NCI-H1105 (cell line): ENCODE data around the gene SVEP1.
"Not testable (repeated sequence)": the region's sequence is repeated elsewhere in the genome, so short reads cannot be mapped to it uniquely, and the experiment has no call there.

Experiments
- DNase-seq: peaks from one replicate; lab custom pipeline; 2025; lab: John Stamatoyannopoulos, UW

SVEP1 gene

DNA sequence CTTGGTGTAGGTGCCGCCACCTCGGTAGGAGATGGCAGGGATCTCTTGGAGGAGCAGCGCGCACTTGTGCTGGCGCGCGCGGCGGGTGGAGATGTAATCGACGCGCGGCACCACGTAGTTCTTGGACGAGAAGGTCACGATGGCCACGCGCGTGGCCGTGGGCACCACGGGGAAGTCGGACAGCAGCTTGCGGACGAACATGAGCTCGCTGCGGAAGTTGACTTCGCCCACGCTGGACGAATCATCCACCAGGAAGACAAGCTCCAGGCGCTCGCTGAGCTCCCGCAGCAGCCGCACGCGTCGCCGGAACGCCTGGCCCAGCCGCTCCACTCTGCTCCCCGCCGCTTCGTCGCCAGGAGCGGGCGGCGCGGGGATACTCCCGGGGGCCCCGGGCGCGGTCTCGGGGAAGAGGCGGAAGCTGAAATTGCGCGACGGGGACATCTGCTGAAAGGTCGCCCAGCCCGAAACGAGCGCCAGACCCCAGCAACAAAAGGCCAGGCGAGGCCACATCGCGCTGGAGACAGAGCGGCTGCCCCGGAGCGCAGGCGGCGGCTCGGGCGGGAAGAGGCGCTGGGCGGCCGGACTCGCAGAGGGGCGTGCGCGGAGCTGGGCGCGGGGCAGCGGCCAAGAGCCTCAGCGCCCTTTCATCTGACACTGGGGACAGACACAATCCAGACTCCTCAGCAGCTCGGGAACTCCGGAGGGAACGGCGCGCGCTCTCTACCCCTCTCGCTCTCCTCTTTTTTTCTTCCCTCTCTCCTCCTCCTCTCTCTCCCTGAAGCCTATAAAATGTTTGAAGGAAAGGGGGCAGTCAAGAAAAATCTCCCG is at the start of gene SVEP1:
Gene SVEP1 (minus strand): TSS at position 708 of the 828 bp plus-strand sequence. CDS start 198 bp downstream, at position 510.
- peak; percentile 18 for DNase-seq

DNA sequence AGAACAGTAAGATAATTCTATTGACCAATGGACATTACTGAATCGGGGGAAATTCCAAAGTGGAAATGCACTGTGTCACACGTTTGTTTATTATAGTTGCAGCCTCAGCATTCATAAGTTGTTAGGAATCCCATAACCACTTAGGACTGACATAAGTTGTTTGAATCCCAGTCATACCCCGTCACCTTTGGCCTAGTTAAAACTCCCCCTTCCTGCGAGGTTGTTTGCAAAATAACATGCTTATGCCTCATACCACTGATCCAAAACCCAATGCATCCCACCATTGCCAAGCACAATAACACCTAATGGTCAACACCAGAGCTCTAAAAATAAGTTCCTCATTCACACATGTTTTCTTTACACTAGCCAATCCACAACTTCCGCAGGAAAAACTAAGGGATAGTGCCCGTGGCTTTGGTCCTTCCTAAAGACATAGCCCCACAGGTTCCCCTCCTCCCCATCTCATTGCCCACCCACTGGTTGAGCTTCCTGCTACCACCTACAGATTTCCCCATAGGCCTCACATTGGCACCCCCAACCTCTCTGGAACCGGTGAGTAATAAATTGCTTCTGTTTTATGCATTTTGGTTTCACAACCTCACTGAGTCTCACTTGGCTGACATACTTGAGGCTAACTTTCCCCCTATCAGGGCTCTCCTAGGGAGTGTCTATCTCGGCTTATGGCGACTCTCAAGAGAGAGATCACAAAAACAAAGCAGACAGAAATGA is 46.7 kb upstream of the SVEP1 start:
- no peak for DNase-seq

DNA sequence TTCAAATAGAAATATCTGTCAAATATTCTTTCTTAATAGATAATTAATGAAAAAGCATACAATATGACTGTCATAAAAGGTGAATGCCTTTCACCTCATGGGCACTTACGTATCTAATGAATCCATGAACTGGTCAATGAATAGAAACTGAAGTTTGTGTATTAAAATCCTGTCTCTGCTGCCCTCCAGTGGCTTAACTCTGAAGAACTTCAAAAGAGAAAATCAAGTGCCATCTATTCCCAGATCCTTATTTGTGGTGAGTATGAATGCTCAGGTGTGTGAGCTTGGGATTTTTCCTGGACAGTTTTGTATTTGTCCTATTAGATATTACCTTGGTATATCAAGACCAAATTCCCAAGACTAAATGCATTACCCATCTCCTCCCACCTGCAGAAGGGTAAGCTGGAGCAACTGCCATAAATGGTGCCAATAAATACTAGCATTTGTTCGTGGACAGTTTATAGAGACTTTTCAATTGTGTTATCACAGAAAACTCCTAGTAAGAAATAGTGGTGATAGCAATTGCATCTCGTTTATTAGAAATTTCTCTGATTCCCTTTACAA is 44.0 kb upstream of the SVEP1 start:
- peak; percentile 68 for DNase-seq

DNA sequence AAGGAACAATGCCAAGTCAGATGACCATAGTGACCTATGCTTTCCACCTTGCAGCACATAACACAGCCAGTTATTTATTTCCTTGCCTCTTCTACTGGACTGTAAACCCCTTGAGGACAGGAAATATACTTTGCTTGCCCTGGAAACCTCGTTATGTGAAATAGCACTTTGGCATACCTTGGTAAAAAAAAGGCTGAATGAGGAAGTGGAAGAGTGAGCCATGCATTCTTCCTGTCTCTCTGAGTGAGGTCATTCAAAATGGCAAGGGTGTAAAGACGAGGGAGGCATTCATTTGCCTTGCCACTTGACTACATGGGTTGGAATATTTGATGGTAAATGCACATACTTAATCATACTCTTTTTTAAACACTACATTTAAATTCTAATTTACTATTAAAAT is 42.8 kb upstream of the SVEP1 start:
- no peak for DNase-seq

DNA sequence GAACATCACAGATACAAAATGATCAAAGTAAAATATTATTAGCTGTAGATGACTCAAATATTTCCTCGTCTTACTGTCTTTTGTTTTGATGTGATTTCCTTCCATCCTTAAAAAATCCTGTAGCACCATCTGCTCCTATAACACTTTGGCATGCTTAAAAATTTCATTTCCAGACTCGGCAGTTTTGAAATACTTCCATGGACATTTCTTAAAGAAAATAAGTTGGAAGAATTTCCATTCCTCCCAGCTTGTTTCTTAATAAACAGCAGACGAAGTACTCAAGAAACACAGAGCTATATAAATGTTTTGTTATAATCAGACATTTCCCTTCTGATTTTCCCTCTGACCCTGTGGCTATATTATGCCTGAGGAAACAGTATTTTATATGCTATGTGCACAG is 41.2 kb upstream of the SVEP1 start:
- no peak for DNase-seq

DNA sequence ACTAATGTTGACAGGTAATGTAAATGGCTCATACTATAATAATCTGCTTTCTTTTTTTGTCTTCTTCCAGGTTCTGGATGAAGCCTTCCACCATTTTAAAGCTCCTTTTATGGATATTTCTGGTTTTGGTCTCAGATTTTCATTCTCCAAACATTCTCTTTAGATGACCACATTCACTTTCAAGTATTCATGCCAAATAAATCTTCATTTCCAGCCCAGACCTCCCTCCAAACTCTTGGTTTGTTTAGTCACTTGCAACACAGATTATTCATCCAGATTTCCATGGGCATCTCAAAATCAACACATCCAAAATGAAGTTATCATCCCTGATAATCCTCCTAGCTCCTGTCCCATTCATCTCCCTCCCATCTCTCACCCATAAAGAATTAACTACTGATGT is 40.3 kb upstream of the SVEP1 start:
- DNase-seq = no peak

DNA sequence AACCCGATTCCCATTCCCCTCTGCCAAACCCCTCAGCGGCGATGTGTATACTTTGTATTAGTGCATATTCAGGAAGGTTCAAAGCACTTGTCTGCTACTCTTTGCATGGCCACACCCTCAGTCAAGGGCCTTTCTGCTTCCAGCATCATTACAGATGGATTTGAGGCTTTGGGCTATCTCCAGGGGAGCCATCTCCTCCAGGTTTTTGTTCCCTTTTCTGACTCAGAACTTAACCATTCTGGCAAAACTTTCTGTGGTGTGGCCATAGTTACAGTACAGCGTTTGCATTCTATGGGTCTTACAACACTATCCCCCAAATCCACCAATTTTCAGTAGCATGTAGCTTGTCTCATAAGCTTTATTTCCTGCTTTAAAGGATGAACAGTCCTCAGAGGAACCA is 36.0 kb upstream of the SVEP1 start:
- no peak for DNase-seq

DNA sequence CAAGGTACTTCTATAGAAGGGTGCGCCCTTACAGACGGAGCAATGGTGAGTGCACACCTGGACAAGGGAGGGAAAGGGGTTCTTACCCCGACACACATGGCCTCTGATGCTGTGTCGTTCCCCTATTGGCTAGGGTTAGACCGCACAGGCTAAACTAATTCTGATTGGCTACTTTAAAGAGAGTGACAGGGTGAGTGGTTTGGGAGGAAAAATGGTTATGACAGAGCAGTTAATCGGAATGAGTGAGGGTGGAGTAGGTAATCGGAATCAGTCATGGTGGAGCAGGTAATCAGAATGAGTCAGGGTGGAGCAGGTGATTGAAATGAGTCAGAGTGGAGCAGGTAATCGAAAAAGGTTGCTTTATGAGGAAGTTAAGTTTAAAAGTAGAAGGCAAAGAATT is 35.0 kb upstream of the SVEP1 start:
- not testable (repeated sequence) for DNase-seq

DNA sequence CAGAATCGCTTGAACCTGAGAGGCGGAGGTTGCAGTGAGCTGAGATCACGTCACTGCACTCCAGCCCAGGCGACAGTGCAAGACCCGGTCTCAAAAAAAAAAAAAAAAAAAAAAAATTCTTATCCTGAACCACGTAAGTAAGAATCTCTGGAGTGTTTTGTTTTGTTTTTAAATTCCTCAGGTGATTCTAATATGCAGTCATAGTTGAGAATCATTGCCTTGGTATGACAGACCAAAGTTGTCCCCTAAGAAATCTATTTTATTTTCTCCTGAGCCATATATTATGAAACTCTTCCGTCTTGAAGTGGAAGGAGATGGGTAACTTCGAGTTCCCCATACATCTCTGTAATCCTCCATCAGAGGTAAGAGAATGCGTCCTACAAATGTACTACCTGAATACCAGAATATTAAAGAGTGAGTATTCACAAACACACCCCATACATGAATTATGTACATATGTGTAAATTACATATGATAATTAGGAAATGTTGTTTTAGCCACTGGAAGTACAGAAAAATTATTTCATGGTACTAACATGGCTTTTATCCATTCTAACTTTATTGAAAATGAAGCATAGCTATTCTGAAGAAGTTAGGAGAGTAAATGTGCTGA is 26.7 kb upstream of the SVEP1 start:
- no peak for DNase-seq

DNA sequence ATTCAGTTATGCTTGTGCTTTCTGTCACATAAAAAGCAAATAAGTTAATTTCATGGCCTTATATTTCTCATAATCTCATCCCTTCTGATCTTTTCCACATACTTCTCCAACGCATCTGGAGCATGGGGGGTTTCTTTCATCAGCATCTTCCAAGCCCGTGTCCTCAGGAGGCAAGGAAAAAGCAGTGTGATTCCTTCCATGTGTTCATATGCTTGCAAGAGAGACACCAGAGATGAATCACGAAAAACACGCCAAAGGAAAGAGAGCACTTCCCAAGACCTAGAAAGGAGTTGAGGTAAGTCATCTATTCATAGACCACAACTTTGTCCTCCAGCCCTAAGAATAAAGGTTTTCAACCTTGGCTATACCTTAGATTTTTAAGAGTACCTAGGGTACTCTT is 26.0 kb upstream of the SVEP1 start:
- DNase-seq = no peak

DNA sequence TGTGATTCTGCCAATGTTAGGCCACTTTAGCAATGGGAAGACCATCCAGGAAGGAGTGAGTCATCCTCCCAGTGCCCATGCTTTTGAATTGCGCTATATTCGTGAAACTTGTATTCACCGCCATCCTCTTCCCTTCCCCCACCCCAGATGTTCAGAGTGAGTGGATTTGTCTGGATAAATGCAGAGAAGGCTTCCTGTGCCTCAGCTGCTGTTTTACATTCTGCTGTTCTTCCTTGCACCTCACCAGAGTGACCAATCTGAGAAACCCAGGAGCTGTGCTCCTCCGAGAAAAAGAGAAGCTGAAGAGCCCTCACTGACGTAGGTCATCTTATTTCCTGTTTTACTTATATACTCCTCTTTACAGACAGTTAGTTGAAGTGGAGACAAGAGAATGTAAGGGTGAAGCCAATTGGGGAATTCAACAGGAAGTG is 24.6 kb upstream of the SVEP1 start:
- no peak for DNase-seq

DNA sequence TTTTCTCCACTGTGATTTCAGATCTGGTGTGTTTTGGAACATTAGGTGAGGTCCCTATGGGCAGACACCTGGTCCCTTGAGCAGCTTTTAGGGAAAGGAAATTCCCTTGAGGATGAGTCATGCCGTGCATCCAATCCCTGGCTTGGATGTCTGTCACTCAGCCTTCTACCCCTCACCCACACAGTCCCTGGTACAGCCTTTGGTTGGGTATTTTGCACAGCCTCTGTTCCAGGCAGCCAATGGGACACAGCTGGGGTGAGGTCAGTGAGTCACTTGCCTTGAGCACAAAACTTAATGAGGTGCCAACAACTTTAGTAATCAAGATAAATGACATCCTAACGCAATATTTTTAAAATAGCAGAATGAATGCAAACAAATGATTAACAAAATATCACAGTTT is 22.7 kb upstream of the SVEP1 start:
- DNase-seq = no peak

DNA sequence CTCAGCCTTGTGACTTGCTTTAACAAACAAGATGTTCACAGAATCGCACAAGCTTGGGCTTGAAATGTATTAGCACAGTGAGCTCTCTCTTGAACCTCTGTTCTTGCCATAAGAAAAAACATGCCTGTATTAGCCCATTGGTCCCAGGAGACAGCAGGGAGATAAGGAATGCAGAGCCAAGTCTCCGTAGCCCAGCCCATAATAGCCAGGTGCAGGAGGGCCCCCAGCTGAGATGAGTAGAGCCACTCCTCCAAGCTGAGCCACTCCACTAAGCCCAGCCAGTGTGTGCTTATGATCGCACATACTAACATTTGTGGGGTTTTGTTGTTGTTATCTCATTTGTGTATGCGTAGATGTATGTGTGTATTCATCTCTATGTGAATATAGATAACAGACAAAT is 21.6 kb upstream of the SVEP1 start:
- no peak for DNase-seq

DNA sequence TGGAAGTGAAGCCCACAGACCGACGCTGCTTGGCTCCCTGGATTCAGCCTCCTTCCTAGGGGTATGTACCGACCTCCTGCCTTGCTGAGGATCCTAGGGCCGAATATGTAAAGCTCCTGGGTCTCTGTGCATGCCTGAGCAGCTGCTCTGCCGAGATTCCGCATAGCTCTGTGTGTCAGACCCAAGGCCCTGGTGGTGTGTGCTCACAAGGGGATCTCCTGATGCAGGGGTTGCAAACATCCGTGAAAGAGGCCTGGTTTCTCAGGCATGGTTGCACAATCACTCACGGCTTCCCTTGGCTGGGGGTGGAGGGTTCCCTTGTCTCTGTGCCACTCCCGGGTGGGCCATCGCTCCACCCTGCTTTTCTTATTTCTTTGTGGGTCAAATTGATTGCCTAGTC is 19.9 kb upstream of the SVEP1 start:
- no peak for DNase-seq

DNA sequence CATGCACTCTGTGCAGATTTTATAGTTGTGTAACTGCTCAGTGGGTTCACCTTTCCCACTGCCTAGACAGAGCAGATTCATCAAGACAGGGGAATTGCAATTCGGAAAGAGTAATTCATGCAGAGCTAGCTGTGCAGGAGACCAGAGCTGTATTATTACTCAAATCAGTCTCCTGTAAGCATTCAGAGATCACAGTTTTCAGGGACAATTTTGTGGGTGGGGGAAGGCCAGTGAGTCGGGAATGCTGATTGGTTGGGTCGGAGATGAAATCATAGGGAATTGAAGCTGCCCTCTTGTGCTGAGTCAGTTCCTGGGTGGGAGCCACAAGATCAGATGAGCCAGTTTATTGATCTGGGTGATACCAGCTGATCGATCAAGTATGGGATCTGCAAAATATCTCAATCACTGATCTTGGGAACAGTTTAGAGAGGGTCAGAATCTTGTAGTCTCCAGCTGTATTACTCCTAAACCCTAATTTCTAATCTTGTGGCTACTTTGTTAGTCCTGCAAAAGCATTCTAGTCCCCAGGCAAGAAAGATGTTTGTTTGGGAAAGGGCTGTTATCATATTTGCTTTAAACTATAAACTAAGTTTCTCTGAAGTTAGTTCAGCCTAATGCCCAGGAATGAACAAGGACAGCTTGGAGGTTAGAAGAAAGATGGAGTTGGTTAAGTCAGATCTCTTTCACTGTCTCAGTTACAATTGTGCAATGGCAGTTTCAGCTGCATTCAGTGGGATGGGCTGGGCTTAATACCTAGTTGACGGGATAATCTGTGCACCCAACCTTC is 12.7 kb upstream of the SVEP1 start:
- DNase-seq = no peak

DNA sequence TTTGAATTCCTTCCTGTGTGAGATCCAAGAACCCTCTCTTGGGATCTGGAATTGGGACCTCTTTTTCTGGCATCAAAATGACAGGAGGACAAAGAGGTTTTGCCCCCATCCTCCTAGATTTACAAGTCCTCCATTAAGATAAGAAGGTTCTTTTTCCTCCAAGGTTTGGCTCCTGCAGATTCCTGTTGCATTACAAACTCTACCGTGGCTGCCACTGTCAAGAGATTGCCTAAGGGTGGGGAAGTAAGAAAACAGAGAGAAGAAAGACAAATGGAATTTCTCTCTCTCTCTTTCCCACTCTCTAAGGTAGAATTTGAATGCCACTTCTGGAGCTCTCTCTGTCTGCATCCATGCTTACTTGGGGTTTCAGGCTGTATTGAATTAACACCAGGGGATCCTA is 12.0 kb upstream of the SVEP1 start:
- no peak for DNase-seq

DNA sequence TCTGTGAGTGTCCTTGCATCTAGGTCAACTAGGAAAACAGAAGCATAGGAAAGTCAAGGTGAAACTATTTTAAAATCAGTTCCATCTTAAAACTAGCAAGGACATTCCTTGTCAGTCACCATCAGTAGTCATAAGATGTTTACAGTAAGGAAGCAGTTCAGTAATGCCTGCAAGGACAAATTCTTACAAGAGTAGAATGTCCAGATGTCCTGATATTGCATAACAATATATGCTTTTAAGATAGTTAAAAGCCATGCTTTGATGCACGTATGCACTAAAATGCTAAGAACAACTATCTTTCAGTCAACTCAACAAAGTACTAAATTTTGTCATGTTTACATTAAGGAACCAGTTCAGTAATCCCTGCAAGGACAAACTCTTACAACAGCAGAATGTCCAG is 11.3 kb upstream of the SVEP1 start:
- no peak for DNase-seq

DNA sequence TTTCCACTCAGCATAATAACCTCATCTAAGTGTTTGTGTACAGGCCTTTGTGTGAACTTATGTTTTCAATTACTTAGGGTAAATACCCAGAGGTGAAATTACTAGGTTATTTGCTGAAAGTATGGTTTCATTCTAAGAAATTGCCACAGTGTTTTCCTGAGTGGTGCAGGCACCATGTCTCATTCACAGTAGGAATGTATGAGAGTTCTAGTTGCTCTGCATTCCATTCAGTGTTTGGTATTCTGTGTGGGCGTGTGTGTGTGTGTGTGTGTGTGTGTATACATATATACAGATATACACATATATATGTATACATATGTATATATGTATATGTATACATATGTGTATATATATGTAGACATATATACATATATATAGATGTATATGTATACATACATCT is 8.8 kb upstream of the SVEP1 start:
- no peak for DNase-seq

DNA sequence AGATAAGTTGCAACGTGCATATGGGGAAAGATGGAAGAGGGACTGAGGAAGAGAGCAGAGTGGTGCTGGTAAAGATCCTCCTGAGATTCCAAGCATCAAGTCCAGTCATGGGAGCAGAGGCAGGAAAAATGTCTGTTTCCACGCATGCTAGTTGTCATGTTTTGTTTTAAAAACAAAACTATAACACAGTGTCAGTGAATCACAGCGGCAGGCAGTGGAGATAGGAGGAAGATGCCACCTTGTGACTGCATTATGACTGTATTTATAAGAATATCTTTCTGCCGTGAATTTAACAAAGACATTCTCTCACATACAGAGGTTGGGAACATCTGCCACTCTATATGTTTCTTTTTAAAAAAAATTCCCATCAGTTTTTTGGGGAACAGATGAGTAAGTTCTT is 3.7 kb upstream of the SVEP1 start:
- no peak for DNase-seq

DNA sequence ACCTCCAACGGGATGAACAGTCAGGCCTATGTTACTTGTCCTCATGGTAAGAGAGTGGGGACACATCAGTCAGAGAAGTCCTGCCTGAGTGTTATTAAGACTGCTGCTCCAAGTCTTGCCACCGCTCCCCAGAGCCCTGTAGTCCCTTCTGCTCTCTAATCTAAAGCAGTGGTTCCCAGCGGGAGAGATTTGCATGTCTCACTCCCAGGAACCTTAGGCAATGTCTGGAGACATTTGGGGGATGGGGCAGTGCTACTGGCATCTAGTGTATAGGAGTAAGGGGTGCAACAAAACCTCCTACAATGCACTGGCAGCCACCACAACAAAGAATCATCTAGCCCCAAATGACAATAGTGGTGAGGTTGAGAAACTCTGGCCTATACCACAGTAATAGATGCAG is 2.6 kb upstream of the SVEP1 start:
- DNase-seq = no peak

DNA sequence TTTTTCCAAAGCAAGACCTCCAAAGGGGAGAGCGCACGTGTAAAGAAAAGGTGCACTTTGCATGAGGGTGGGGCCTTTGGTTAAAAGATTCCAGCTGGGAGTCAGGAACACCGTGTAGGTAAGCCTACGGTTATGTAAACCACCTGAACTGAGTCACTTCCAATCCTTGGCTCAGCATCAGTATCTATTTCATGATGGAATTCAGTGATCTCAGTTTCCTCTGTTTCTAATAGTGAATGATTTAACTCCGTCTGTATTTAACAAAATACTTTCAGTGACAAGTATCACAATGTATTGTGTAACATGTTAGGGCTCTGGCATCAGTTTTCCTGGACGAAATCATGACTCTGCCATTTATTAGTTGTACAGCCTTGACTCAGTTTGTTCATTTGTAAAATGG is 1.3 kb upstream of the SVEP1 start:
- no peak for DNase-seq

DNA sequence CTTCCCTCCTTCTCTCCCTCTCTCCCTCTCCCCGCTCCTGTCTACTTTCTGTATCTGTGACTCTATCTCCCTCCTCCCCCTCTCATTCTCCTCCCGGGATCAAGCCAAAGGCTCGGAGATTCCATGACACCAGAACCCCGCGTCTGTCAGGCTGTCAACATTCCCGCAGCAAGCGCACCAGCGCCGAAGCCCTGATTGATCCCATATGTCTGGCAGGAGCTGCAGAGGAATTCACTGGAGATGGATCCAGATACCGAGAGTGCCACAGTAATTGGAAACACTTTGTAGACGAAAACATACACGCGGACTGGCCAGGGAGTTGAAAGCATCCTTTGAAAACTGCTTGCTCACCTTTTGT is 300 bp upstream of the SVEP1 start:
- DNase-seq = no peak
